ENCODE data around the gene BDP1. TPM values are rescaled to one million over a fixed set of nuclear protein-coding genes. Genes with fewer than 3 reads are reported as not detected.
A peak's percentile ranks its signal among the peaks of the same experiment; 100 is the strongest.

Gene BDP1
- total and polyA plus RNA-seq, 5 experiments from 2014 or later = 5.0 to 50.4 (median 13.5) TPM

- no peaks in the 10 kb centered on the region for H3K27me3 Mint-ChIP-seq
- peak overlapping the region; percentile 94 to 100 (median 98) for H3K27ac Mint-ChIP-seq
- POLR2A ChIA-PET = interaction anchor here (1.2 to 2.3 kb wide), 2 partner anchors 14 to 131 kb away, joined by 3 to 25 read pairs; partner anchors contain the start of gene BDP1
- peak; percentile 8 to 21 for ATAC-seq
- H3K4me1 Mint-ChIP-seq = peaks cover 15 to 51% (median 42%) of the 10 kb centered on the region in 4 donors
- peaks cover 0 to 2% (median 0%) of the 10 kb centered on the region in 9 donors for H3K9me3 Mint-ChIP-seq
- DNase-seq = peak in 4 of 10 donors; percentile 1 to 15 (median 9)
- peaks cover 0 to 3% (median 0%) of the 10 kb centered on the region in 3 donors for H3K36me3 Mint-ChIP-seq
- H3K4me3 Mint-ChIP-seq = peak overlapping the region; percentile 90 to 100 (median 98)
These were observed 130.8 kb downstream of the BDP1 start for GRCh38 chr5:71586052-71586940.

GRCh38 chr5:71586941-71587765 lies 131.7 kb downstream of the BDP1 start, which contains the start of gene MCCC2:
Gene MCCC2 (plus strand): TSS chr5:71587340. CDS start chr5:71587426, 86 bp downstream.
- peak within 1 kb of the TSS; percentile 90 to 100 (median 98) for H3K4me3 Mint-ChIP-seq
- POLR2A ChIA-PET = interaction anchor here (0.6 to 2.3 kb wide), 4 partner anchors 14 to 132 kb away, joined by 3 to 25 read pairs (median 6); partner anchors contain the start of gene BDP1
- peak within 1 kb of the TSS; percentile 94 to 100 (median 98) for H3K27ac Mint-ChIP-seq
- peaks cover 0 to 3% (median 0%) of the 10 kb centered on the region in 3 donors for H3K36me3 Mint-ChIP-seq
- H3K9me3 Mint-ChIP-seq = peaks cover 0 to 2% (median 0%) of the 10 kb centered on the region in 9 donors
- no peaks in the 10 kb centered on the region for H3K27me3 Mint-ChIP-seq
- ATAC-seq (peak; percentile 97 to 98), DNase-seq (peak; percentile 89 to 98 (median 95))
- H3K4me1 Mint-ChIP-seq = peaks cover 15 to 51% (median 42%) of the 10 kb centered on the region in 4 donors

- no peak for ATAC-seq
- H3K4me3 Mint-ChIP-seq = peak overlapping the region; percentile 90 to 100 (median 98)
These were observed 132.5 kb downstream of the BDP1 start for GRCh38 chr5:71587766-71588532.

DNA sequence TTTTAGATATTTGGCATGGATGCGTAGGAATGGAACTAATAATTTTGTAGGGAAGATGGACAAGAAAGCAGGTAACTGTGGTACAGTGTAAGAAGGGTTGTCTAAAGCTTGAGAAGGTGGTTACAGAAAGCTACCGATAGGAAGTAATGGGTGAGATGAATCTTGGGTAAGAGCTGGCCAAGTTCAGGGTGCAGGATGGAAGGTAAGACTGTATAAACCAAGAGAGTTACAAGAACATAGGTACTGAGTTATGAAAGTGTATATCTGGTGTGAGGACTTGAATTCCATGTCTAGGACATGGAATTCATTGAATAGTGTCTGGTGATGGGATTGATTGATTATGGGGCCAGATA lies 133.1 kb downstream of the BDP1 start:
- ATAC-seq (no peak), DNase-seq (no peak)
- peaks cover 0 to 2% (median 0%) of the 10 kb centered on the region in 9 donors for H3K9me3 Mint-ChIP-seq
- H3K4me3 Mint-ChIP-seq = peak overlapping the region; percentile 90 to 100 (median 98)
- peak overlapping the region; percentile 9 to 98 (median 51) for H3K27ac Mint-ChIP-seq
- peaks cover 0 to 6% (median 2%) of the 10 kb centered on the region in 3 donors for H3K36me3 Mint-ChIP-seq
- no peaks in the 10 kb centered on the region for H3K27me3 Mint-ChIP-seq
- POLR2A ChIA-PET = interaction anchor here (0.5 kb wide), 1 partner anchor 10 kb away, joined by 3 read pairs; no protein-coding TSS in a partner anchor
- H3K4me1 Mint-ChIP-seq = peaks cover 15 to 57% (median 44%) of the 10 kb centered on the region in 4 donors

More at GRCh38 chr5:71587766-71588532, 132.5 kb downstream of the BDP1 start:
- peaks cover 0 to 2% (median 0%) of the 10 kb centered on the region in 9 donors for H3K9me3 Mint-ChIP-seq
- no peak for DNase-seq
- peaks cover 15 to 57% (median 44%) of the 10 kb centered on the region in 4 donors for H3K4me1 Mint-ChIP-seq
- POLR2A ChIA-PET = interaction anchor here (0.5 to 2.3 kb wide), 5 partner anchors 10 to 133 kb away, joined by 3 to 25 read pairs (median 3); partner anchors contain the start of gene BDP1
- peaks cover 0 to 6% (median 2%) of the 10 kb centered on the region in 3 donors for H3K36me3 Mint-ChIP-seq
- H3K27me3 Mint-ChIP-seq = no peaks in the 10 kb centered on the region
- peak overlapping the region; percentile 94 to 100 (median 98) for H3K27ac Mint-ChIP-seq

GRCh38 chr5:71589903-71590302 lies 134.5 kb downstream of the BDP1 start:
- ATAC-seq (no peak), DNase-seq (no peak)
- POLR2A ChIA-PET = interaction anchor here (1.2 kb wide), 1 partner anchor 9 kb away, joined by 4 read pairs; no protein-coding TSS in a partner anchor
- peaks cover 0 to 18% (median 2%) of the 10 kb centered on the region in 3 donors for H3K36me3 Mint-ChIP-seq
- H3K9me3 Mint-ChIP-seq = no peaks in the 10 kb centered on the region
- peaks cover 15 to 57% (median 44%) of the 10 kb centered on the region in 4 donors for H3K4me1 Mint-ChIP-seq
- peak overlapping the region in 5 of 10 donors; percentile 15 to 72 (median 42) for H3K27ac Mint-ChIP-seq
- H3K4me3 Mint-ChIP-seq = peak overlapping the region in 6 of 10 donors; percentile 37 to 99 (median 96)
- no peaks in the 10 kb centered on the region for H3K27me3 Mint-ChIP-seq

GRCh38 chr5:71591100-71591499 lies 135.6 kb downstream of the BDP1 start:
- peak overlapping the region in 5 of 10 donors; percentile 1 to 54 (median 36) for H3K4me3 Mint-ChIP-seq
- peaks cover 0 to 29% (median 2%) of the 10 kb centered on the region in 3 donors for H3K36me3 Mint-ChIP-seq
- peak overlapping the region in 4 of 10 donors; percentile 31 to 59 (median 43) for H3K27ac Mint-ChIP-seq
- no peak for ATAC-seq
- POLR2A ChIA-PET = no interaction called here
- peaks cover 15 to 56% (median 44%) of the 10 kb centered on the region in 4 donors for H3K4me1 Mint-ChIP-seq
- no peaks in the 10 kb centered on the region for H3K27me3 Mint-ChIP-seq
- DNase-seq = no peak
- H3K9me3 Mint-ChIP-seq = no peaks in the 10 kb centered on the region

DNA sequence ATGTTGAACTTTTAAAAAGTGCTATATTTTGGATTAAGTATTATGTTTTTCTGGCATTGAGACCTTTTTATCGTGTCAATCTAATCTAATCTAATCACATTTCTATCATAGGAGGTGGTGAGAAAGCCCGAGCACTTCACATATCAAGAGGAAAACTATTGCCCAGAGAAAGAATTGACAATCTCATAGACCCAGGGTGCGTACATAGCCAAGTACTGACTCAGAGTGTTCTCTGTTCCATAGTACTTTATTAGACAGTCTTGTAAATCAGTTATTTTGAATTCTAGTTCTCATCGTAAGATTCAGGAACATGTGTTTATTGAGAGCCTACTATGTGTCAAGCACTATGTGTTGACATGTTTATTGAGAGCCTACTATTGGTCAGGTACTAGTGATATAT lies 140.7 kb downstream of the BDP1 start:
- peaks cover 9 to 69% (median 19%) of the 10 kb centered on the region in 3 donors for H3K36me3 Mint-ChIP-seq
- POLR2A ChIA-PET = no interaction called here
- H3K9me3 Mint-ChIP-seq = no peaks in the 10 kb centered on the region
- no peak overlapping the region for H3K4me3 Mint-ChIP-seq
- H3K27ac Mint-ChIP-seq = peak overlapping the region in 2 of 10 donors; percentile 8
- no peak for DNase-seq
- H3K4me1 Mint-ChIP-seq = peaks cover under 1 to 18% (median 14%) of the 10 kb centered on the region in 4 donors
- no peak for ATAC-seq
- no peaks in the 10 kb centered on the region for H3K27me3 Mint-ChIP-seq

GRCh38 chr5:71597001-71597400 lies 141.6 kb downstream of the BDP1 start:
- H3K4me1 Mint-ChIP-seq = peaks cover 7 to 25% (median 20%) of the 10 kb centered on the region in 4 donors
- POLR2A ChIA-PET = interaction anchor here (0.7 kb wide), 1 partner anchor 142 kb away, joined by 3 read pairs; the partner anchor contains the start of gene BDP1
- no peaks in the 10 kb centered on the region for H3K27me3 Mint-ChIP-seq
- H3K9me3 Mint-ChIP-seq = no peaks in the 10 kb centered on the region
- peaks cover 9 to 76% (median 19%) of the 10 kb centered on the region in 3 donors for H3K36me3 Mint-ChIP-seq
- no peak overlapping the region for H3K4me3 Mint-ChIP-seq
- H3K27ac Mint-ChIP-seq = peak overlapping the region in 6 of 10 donors; percentile 1 to 63 (median 26)
- ATAC-seq = no peak
- DNase-seq = no peak

GRCh38 chr5:71600783-71601182 lies 145.3 kb downstream of the BDP1 start:
- H3K4me3 Mint-ChIP-seq = peak overlapping the region in 4 of 10 donors; percentile 32 to 68 (median 64)
- no peaks in the 10 kb centered on the region for H3K9me3 Mint-ChIP-seq
- H3K36me3 Mint-ChIP-seq = peaks cover 15 to 83% (median 36%) of the 10 kb centered on the region in 3 donors
- no peak for DNase-seq
- peak overlapping the region; percentile 51 to 97 (median 84) for H3K27ac Mint-ChIP-seq
- H3K4me1 Mint-ChIP-seq = peaks cover 7 to 37% (median 20%) of the 10 kb centered on the region in 4 donors
- POLR2A ChIA-PET = interaction anchor here (2.8 kb wide), 1 partner anchor 14 kb away, joined by 25 read pairs; the partner anchor contains the start of gene MCCC2
- no peak for ATAC-seq
- H3K27me3 Mint-ChIP-seq = no peaks in the 10 kb centered on the region

DNA sequence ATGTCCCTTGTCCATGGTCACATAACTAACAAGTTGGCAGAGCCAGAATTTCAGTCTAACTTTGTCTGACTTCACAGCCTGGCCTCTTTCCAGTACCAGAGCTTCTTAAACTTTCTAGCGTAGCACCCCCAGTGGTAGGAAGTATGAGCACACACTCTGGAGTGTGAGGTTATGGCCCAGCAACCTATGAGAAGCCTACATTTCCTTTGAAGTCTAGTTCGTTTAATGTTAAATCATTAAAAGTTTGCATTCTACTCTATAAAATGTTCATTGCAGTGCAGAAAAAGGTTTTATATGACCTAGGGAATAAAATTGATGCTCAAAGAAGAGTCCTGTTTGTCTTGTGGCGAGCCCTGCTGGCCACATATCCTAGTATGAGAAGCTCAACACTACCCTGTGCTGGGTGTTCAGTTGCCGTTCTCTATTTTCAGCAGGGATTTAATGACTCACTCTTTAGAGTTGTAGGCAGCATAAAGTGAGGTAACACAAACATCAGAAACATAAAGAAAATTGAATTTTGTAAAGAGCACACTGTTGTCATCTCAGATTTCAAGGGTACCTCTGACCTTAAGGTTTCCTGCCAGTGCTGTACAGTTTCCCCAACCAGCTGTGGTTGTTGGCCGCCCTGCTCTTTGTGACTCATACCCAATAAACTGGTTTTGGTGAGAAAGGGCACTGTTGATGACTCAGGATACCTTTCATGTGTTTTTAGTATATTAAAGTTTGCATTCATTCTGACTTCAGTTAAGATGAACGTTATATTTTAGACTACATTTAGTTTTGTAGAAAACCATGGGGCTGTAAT lies 146.0 kb downstream of the BDP1 start:
- ATAC-seq = peak; percentile 92 to 96
- Mint-ChIP-seq H3K27ac (peak overlapping the region; percentile 51 to 97 (median 84)), H3K4me1 (peaks cover 7 to 37% (median 20%) of the 10 kb centered on the region in 4 donors), H3K9me3 (no peaks in the 10 kb centered on the region), H3K36me3 (peaks cover 15 to 80% (median 35%) of the 10 kb centered on the region in 3 donors), H3K27me3 (no peaks in the 10 kb centered on the region), H3K4me3 (peak overlapping the region in 5 of 10 donors; percentile 32 to 68 (median 63))
- peak; percentile 8 to 81 (median 57) for DNase-seq
- POLR2A ChIA-PET = interaction anchor here (0.9 to 2.8 kb wide), 2 partner anchors 9 to 14 kb away, joined by 3 to 25 read pairs; partner anchors contain the start of gene MCCC2
